Endothelial cell of umbilical vein (primary cell): ENCODE measurements around the gene LRP5. TPM values are rescaled to one million over a fixed set of nuclear protein-coding genes. Genes with fewer than 3 reads are reported as not detected.

ENCODE experiments used
- BruUV-seq: library from RNA; stranded (reverse); fragments of 400-500 nt; replicated peaks from 2 replicates; lab custom pipeline; 2021; lab: Mats Ljungman, UMichigan
- CTCF ChIA-PET: fragments of 300-600, 350-600 bp; sonication (Branson Sonifier 250); formaldehyde crosslinking; loops from one replicate; lab custom pipeline; 2021; ENCODE audit warnings: antibody characterized with exemption, inconsistent platforms; lab: Charles Lee
- POLR2A ChIA-PET: fragments of 300-600, 350-600 bp; sonication (Branson Sonifier 250); formaldehyde crosslinking; loops from one replicate; lab custom pipeline; 2021; ENCODE audit warnings: antibody characterized with exemption, inconsistent platforms; lab: Charles Lee
- DNase-seq: peaks from one replicate; pipeline ENCODE4 v3.0.0-alpha.2; 2011; ENCODE audit warnings: low read depth, low spot score
- FAIRE-seq: peaks from 2 replicates; lab custom pipeline; 2011; peaks lifted over from hg19 to GRCh38; lab: Jason Lieb, UNC
- H2AFZ ChIP-seq: 2 replicates; pipeline ENCODE4 v1.6.0; 2012; ENCODE audit warnings: low read depth, low read length, control low read depth, inconsistent platforms
- H3K27ac ChIP-seq: 2 replicates; pipeline ENCODE4 v1.5.1; 2011; ENCODE audit warnings: low read depth, mild to moderate bottlenecking, control low read depth, low read length, moderate library complexity; ENCODE audit not compliant: insufficient read depth
- H3K27me3 ChIP-seq, 2 experiments: 2 replicates each; pipeline versions ENCODE4 v1.6.0 to v1.6.1; 2011; ENCODE audit warnings: low read length in 2 of 2, mixed read lengths in 1 of 2; ENCODE audit not compliant: control insufficient read depth in 2 of 2, insufficient read depth in 2 of 2
- H3K36me3 ChIP-seq, 2 experiments: 2 replicates in 1 of 2; 3 replicates in 1 of 2; pipeline ENCODE4 v1.5.1; 2011; ENCODE audit warnings: low read length in 2 of 2, mild to moderate bottlenecking in 1 of 2, moderate library complexity in 1 of 2; ENCODE audit not compliant: control insufficient read depth in 2 of 2, insufficient read depth in 2 of 2; ENCODE audit errors: extremely low read depth in 1 of 2
- H3K4me1 ChIP-seq: 3 replicates; pipeline ENCODE4 v1.5.1; 2011; ENCODE audit warnings: mild to moderate bottlenecking, low read length; ENCODE audit not compliant: control insufficient read depth, insufficient read depth; ENCODE audit errors: extremely low read depth
- H3K4me2 ChIP-seq: 2 replicates; pipeline ENCODE4 v1.6.1; 2011; ENCODE audit warnings: low read length, control low read depth, mixed read lengths; ENCODE audit not compliant: insufficient read depth
- H3K4me3 ChIP-seq, 3 experiments: fragments of 200-600 bp in 1 of 3; sonication (generic), shearing (Covaris generic) in 1 of 3; replicated peaks in 1 of 3; 2 replicates each; pipeline ENCODE4 v1.5.1; 2011 to 2016; ENCODE audit warnings: control low read depth in 3 of 3, low read length in 3 of 3, mild to moderate bottlenecking in 2 of 3, inconsistent platforms in 1 of 3, low read depth in 1 of 3, moderate library complexity in 1 of 3; ENCODE audit not compliant: insufficient read depth in 1 of 3
- H3K79me2 ChIP-seq: 2 replicates; pipeline ENCODE4 v1.6.0; 2012; ENCODE audit warnings: low read length, inconsistent platforms; ENCODE audit not compliant: control insufficient read depth, insufficient read depth
- H3K9ac ChIP-seq: replicated peaks from 2 replicates; pipeline ENCODE3; 2011; ENCODE audit warnings: low read length, control low read depth; ENCODE audit not compliant: insufficient read depth; ENCODE audit errors: extremely low read depth
- H3K9me1 ChIP-seq: replicated peaks from 3 replicates; pipeline ENCODE4 v1.6.0; 2011; ENCODE audit warnings: mild to moderate bottlenecking, low read length; ENCODE audit not compliant: control insufficient read depth, insufficient read depth; ENCODE audit errors: extremely low read depth
- H3K9me3 ChIP-seq: replicated peaks from 2 replicates; pipeline ENCODE4 v1.5.1; 2012; ENCODE audit warnings: low read length, inconsistent platforms; ENCODE audit not compliant: control insufficient read depth, insufficient read depth
- H4K20me1 ChIP-seq: replicated peaks from 2 replicates; pipeline ENCODE3; 2011; ENCODE audit warnings: mild to moderate bottlenecking, low read length; ENCODE audit not compliant: control insufficient read depth, insufficient read depth; ENCODE audit errors: extremely low read depth
- CTCF ChIP-seq, 2 donors: IDR thresholded peaks; 1 replicate in 1 of 2; 2 replicates in 1 of 2; pipeline ENCODE4 v1.5.1; 2011; ENCODE audit warnings: low read length in 2 of 2, mild to moderate bottlenecking in 2 of 2, moderate library complexity in 2 of 2, control low read depth in 1 of 2, inconsistent platforms in 1 of 2, low read depth in 1 of 2; ENCODE audit not compliant: insufficient read depth in 1 of 2; ENCODE audit errors: extremely low read depth in 1 of 2
- EZH2 ChIP-seq: IDR thresholded peaks from 2 replicates; pipeline ENCODE4 v1.6.1; 2012; ENCODE audit warnings: borderline replicate concordance, low read depth, mild to moderate bottlenecking, moderate library complexity, low read length, inconsistent platforms; ENCODE audit not compliant: severe bottlenecking
- FOS ChIP-seq: IDR thresholded peaks from 2 replicates; pipeline ENCODE4 v1.6.1; 2011; ENCODE audit warnings: mild to moderate bottlenecking, low read length, moderate library complexity, borderline replicate concordance; ENCODE audit not compliant: insufficient read depth
- MAX ChIP-seq: IDR thresholded peaks from 2 replicates; pipeline ENCODE4 v1.6.1; 2011; ENCODE audit not compliant: insufficient read depth, insufficient read length
- MYC ChIP-seq: IDR thresholded peaks from one replicate; pipeline ENCODE4 v1.6.1; 2011; ENCODE audit warnings: mild to moderate bottlenecking, low read depth, low read length
- POLR2AphosphoS5 ChIP-seq: IDR thresholded peaks from 2 replicates; pipeline ENCODE4 v1.6.1; 2012; ENCODE audit warnings: low read depth, mild to moderate bottlenecking, control low read depth, low read length, moderate library complexity; ENCODE audit not compliant: insufficient read depth
- dilution Hi-C: fragments of 300-500 bp; cut with MboI; formaldehyde crosslinking; loops from one replicate; pipeline ENCODE4 v1.15.0; 2019; ENCODE audit warnings: low sequenced_read_pairs; ENCODE audit not compliant: extremely low pct_ligation_motif_present
- intact Hi-C: fragments of 100-400 bp; cut with micrococcal nuclease; formaldehyde crosslinking; loops from one replicate; pipeline ENCODE4 v1.10.0; 2022
- polyA plus RNA-seq, 4 experiments: library from polyadenylated mRNA; depleted of rRNA in 3 of 4; stranded (reverse) in 3 of 4; unstranded in 1 of 4; fragments of >200 nt; gene quantifications; 2 replicates each; pipeline versions ENCODE4 v1.2.1 to v1.2.3, GENCODE V29; 2011 to 2012; ENCODE audit warnings: missing spikeins in 1 of 4
- total RNA-seq: library from RNA; stranded (reverse); gene quantifications from 2 replicates; pipeline ENCODE4 v1.2.3, GENCODE V29; 2021

LRP5 gene
- total and polyA plus RNA-seq, 2 donors (not counting 3 experiments of a cell fraction or from before 2014, with no cell fraction given), result 35.1 to 51.8 TPM

GRCh38 chr11:68325907-68326220 lies 13.5 kb downstream of the LRP5 start:
- Histone ChIP-seq H3K9me1 (no peaks in the 10 kb centered on the region), H3K27ac (no peak overlapping the region), H4K20me1 (no peaks in the 10 kb centered on the region), H3K9me3 (no peaks in the 10 kb centered on the region), H3K27me3 (no peaks in the 10 kb centered on the region), H3K9ac (no peak overlapping the region), H3K4me3 (no peak overlapping the region), H3K79me2 (peaks cover 25% of the 10 kb centered on the region), H3K4me2 (no peak overlapping the region), H3K4me1 (peaks cover 41% of the 10 kb centered on the region), H3K36me3 (no peaks in the 10 kb centered on the region), H2AFZ (no peak overlapping the region)
- dilution Hi-C loops (no loop called here), intact Hi-C loops (no loop called here)
- CTCF ChIA-PET, result interaction anchor here (1.0 to 1.7 kb wide), 3 partner anchors 12 to 68 kb away, joined by 3 to 4 read pairs (median 3); no protein-coding TSS in a partner anchor
- POLR2A ChIA-PET, result no interaction called here
- FAIRE-seq, result no peak
- no TSS peak for BruUV-seq
- no peak for DNase-seq
- TF ChIP-seq MAX (no peak), FOS (no peak), MYC (no peak), EZH2 (no peak), POLR2AphosphoS5 (no peak)

GRCh38 chr11:68326334-68327215 lies 14.2 kb downstream of the LRP5 start:
- H3K9me3 ChIP-seq, result no peaks in the 10 kb centered on the region
- peaks cover 48% of the 10 kb centered on the region for H3K4me1 ChIP-seq
- intact Hi-C loops (no loop called here), dilution Hi-C loops (no loop called here)
- FAIRE-seq (no peak), DNase-seq (no peak)
- H3K4me2 ChIP-seq, result no peak overlapping the region
- no peaks in the 10 kb centered on the region for H3K36me3 ChIP-seq
- peaks cover 25% of the 10 kb centered on the region for H3K79me2 ChIP-seq
- POLR2A ChIA-PET, result no interaction called here
- CTCF ChIA-PET, result interaction anchor here (1.3 kb wide), 1 partner anchor 69 kb away, joined by 3 read pairs; no protein-coding TSS in a partner anchor
- no peaks in the 10 kb centered on the region for H3K27me3 ChIP-seq
- H3K9ac ChIP-seq, result no peak overlapping the region
- no TSS peak for BruUV-seq
- TF ChIP-seq MAX (no peak), CTCF (IDR thresholded peaks at IDR 0.05; ENCODE audit: extremely low read depth in 1 of 2, insufficient read depth in 1 of 2, low read depth in 1 of 2, low read length in 2 of 2) (no peak)
- no peaks in the 10 kb centered on the region for H3K9me1 ChIP-seq
- H4K20me1 ChIP-seq, result no peaks in the 10 kb centered on the region
- no peak overlapping the region for H3K27ac ChIP-seq
- no peak overlapping the region for H2AFZ ChIP-seq
- H3K4me3 ChIP-seq, result no peak overlapping the region
